HG03378 (cell line): Measurements from ENCODE around the gene UNC119B.
"Not testable (repeated sequence)": the region's sequence is repeated elsewhere in the genome, so short reads cannot be mapped to it uniquely, and the experiment has no call there.

Source experiments
- ATAC-seq: cut with Tn5 transposase; IDR thresholded peaks from one replicate; pipeline ENCODE4 v1.9.1; 2021; ENCODE audit warnings: mild to moderate bottlenecking, moderate library complexity; ENCODE audit not compliant: unreplicated experiment

The UNC119B gene

GRCh38 chr12:120718055-120718454 lies 7.8 kb downstream of the UNC119B start:
- no peak for ATAC-seq

DNA sequence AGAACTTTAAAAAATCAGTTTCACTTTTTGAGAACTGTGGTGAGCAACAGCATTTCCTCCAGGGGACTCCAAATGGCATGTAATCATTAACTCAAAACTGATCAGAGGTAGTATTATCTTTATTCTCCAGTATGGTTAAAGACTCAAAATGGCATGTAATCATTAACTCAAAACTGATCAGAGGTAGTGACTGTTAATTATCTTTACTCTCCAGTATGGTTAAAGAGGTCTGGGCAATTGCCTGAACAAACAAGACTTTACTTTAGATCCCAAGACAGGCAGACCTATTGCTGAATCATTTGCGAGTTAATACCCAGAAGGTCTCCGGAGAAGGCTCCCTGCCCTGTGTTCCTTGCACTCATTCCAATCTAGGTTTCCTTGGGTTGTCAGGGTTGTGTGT lies 8.8 kb downstream of the UNC119B start:
- ATAC-seq = no peak

GRCh38 chr12:120719496-120720233 lies 9.4 kb downstream of the UNC119B start:
- ATAC-seq = no peak

DNA sequence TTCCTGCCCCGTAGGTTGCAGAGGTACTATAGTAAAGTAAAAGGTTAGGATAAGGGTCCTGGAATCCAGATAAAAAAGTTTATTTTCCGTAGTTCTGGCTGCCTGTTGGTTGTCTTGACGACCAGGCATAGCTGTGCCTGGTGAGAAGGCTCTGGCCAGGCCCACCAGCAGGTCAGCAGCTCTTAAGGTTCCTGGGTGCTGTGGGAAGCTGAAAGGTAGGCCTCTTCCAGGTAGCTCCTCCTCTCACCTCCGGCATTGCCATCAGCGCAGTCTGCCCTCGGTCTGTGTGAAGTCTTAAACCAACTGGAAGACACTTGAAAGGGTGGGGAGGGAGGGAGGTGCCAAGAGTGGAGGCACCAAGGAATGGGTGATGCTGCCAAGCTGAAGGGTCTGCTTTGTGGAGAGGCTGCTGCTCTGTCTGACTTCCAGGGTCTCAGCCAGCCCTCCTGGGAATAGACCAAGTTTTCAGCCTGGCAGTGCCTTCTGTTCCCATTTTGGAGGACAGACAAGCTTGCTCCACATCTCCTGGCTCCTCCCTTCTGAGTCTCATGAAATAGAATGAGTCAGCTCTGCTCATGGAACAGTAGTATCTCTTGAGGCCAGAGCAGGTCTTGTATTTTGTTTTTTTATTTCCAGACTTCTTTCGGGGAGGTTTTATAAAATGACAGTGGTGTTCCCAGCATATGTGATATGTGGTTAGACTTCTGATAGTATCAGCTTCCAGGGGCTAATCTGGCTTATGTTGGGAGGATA lies 10.2 kb downstream of the UNC119B start:
- ATAC-seq = no peak

DNA sequence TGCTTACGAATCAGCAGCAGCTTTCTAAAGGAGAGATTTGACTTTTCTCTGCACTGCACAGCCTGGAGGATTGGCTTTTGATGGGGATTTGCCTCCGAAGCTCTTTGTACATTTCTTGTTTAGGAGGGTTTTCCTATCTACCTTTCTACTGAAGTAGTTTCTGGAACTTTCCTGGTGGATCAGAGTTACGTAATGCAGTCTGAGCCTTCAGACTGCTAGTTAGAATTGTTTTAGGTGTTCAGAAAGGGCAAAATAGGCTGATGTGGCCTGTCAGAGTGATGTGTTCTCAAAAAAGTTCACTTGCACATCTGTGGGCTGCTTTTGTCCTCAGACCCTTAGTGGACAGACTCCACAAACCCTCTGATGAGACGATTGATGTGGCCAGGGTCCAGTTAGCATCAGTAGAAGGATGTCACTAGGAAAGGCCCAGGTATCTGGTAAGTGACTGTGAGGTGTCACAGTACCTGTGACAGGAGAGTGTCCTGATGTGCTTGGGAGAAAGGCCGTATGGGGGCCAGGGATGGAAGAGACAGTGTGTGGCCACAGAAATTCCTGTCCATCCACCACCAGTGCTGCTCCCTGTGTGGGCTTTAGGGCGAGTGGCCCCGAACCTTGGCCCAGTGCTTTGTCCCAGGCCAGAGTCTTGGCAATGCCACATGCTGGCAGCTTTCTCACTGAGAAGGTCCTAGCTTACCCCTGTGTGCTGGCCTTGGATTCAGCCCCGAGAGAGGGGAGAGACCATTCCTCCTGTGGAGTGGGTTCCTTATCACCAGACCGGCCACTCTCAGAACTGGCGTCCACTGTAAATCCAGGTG lies 10.9 kb downstream of the UNC119B start:
- no peak for ATAC-seq

DNA sequence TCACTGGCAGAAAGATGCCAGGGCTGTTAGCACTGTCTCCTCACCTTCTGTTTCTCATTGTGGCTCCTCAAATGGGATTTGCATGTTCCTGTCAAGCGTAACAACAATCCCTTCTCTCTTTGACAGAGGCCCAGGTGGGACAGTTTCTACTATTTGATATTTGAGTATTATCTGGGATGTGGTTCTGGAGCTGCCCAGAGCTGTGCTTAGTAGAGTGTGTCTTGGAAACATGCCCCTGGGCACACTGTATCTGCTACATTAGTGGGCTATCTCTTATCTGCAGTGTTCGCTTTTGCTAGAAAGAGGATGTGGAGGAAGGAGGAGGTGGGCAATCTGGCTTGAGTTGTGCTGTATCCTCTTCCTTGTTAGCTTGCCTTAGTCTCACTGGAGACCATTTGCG lies 11.6 kb downstream of the UNC119B start:
- no peak for ATAC-seq

GRCh38 chr12:120722784-120723183 lies 12.5 kb downstream of the UNC119B start:
- ATAC-seq = no peak

DNA sequence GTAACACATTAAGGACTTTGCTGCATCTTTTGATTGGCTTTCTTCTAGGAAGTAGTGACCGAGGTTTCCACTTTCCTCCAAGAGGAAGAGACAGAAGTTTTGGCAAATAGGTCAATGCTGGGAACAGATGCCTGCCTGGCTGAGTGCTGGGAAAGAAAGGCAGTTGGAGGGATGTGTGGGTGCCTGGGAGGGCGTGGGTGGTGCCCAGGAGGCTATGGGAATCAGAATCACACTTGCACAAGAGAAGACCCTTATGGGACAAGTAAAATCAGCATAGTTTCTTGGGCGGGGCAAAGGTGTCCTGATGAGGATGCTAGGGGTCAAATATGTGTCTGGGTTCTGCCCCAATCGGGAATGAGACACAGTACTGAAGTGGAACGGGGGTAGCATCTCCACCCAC lies 14.5 kb downstream of the UNC119B start:
- ATAC-seq = no peak

DNA sequence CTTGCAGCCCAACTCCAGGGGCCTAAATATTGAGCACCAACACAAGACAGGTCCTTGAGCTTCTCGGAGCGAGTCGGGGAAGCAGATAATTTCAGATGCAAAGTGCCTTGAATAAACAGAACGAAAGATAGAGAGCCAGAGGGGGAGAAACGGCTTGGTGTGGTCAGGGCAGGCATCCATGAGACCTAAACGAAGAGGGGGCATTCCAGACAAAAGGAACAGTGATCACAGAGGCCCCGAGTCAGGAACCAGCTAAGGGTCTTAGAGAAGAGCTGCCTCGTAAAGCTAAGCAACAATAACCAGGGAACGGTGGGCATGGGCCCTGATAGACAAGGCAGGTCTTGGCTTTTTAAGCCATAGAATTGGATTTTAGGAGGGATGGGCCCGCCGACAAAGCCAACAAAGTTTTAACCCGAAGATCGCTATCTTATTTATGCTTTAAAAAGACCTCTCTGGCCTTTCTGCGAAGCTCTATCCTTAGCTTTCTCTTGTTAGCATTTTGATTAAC lies 14.9 kb downstream of the UNC119B start:
- ATAC-seq = no peak

DNA sequence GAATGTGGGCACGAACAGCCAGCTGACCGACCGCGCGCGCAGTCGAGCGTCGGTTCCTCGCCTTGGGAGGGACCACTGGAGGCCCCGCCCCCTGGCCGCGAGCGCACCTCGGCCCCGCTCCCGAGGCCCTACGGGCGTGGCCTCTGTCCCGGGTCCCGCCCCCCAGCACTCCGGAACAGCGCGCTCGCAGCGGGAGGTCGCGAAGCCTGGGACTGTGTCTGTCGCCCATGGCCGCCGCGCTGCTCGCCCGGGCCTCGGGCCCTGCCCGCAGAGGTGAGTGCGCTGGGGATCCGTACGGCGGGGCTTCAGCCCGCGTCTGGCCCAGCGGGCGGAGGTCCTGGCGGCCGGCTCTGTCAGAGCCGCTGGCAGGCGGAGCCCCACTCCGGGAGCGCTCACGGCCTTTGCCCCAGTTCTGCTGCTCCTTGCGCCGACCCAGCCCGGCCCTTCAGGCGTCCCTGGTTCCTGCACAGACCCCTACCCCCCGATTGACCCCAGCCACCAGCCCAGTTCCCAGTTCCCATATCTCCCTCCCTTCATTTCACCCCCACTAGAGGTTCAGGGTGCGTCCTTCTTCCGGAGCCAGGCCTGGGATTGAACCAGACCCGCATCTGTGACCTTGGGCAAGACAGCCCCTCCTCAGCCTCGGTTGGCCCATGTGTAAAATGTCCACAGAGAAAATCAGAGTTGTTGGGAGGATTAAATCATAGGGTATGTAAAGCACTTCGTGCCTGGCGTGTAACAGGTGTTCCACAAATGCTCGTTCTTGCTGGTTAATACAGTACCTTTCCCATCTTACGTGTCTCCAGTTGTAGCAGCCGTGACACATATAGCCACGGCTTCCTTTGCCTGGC lies 15.6 kb downstream of the UNC119B start, which contains the start of gene ACADS:
ACADS (plus strand) TSS at position 168 of the 851 bp plus-strand sequence; CDS start at position 228, 60 bp downstream.
- peak; percentile 66 for ATAC-seq

DNA sequence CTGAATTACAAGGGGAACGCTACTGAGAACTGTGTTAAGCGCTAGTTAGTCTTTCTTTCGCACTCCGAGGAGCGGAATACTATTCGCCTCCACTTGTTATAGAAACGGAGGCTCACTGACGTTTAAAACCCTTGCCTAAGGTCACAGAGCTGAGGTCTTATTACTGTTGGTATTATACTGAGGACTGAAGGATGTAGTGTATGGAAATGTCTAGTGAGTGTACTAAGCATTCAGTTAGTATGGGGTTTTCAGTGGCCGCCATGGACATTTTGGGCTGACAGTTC lies 16.2 kb downstream of the UNC119B start:
- ATAC-seq = no peak

DNA sequence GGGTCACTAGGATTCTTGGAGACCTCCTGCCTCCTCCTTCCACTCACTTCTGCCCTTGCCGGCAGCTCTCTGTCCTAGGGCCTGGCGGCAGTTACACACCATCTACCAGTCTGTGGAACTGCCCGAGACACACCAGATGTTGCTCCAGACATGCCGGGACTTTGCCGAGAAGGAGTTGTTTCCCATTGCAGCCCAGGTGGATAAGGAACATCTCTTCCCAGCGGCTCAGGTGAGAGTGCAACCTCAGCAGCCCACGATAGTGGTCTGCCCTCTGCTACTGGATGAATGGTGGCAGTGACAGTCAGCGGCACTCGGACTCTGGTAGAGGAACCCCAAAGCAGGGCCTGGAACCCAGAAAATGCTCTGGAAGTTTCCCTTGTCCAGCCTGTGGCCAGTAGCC lies 16.7 kb downstream of the UNC119B start:
- no peak for ATAC-seq

DNA sequence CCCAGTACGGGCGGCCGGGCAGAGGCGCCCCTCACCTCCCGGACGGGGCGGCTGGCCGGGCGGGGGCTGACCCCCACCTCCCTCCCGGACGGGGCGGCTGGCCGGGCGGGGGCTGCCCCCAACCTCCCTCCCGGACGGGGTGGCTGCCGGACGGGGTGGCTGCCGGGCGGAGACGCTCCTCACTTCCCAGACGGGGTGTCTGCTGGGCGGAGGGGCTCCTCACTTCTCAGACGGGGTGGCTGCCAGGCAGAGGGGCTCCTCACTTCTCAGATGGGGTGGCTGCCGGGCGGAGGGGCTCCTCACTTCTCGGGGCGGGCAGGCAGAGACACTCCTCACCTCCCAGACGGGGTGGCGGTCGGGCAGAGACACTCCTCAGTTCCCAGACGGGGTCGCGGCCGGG lies 21.9 kb downstream of the UNC119B start:
- ATAC-seq = not testable (repeated sequence)

DNA sequence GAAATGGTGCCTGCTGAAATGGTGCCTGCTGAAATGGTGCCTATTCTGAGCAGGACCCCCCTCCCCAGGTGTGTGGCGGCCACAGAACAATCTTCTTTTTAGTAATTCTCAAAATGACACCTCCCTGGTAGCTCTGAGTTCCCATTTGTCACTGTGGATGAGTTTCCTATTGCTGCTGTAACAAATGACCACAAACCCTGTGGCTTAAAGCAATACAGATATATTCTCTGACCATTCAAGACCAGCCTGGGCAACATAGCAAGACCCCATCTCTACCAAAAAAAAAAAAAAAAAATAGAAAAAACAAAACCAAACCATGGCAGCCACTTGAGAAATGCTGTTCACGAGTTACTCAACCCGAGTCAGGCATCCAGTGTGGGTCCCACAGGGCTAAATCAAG lies 23.3 kb downstream of the UNC119B start:
- no peak for ATAC-seq

DNA sequence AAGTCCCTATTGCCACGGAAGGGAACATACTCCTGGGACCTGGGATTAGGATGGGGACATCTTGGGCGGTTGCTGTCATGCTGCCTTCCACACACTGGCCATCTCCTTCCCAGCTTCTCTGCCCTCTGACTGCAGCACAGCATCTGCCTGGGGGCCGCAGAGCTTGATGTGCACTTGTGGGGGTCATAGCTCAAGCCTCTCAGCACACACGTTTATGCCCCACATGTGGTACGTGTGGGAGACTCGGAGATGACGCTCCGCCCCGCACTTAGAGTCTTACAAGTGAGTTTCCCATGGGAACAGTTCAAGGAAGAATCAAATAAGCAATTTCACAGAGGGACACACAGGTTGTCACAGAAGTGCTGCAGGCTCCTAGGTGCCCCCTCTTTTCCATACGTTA lies 24.0 kb downstream of the UNC119B start:
- ATAC-seq = no peak

GRCh38 chr12:120735181-120735580 lies 24.9 kb downstream of the UNC119B start:
- ATAC-seq = no peak

DNA sequence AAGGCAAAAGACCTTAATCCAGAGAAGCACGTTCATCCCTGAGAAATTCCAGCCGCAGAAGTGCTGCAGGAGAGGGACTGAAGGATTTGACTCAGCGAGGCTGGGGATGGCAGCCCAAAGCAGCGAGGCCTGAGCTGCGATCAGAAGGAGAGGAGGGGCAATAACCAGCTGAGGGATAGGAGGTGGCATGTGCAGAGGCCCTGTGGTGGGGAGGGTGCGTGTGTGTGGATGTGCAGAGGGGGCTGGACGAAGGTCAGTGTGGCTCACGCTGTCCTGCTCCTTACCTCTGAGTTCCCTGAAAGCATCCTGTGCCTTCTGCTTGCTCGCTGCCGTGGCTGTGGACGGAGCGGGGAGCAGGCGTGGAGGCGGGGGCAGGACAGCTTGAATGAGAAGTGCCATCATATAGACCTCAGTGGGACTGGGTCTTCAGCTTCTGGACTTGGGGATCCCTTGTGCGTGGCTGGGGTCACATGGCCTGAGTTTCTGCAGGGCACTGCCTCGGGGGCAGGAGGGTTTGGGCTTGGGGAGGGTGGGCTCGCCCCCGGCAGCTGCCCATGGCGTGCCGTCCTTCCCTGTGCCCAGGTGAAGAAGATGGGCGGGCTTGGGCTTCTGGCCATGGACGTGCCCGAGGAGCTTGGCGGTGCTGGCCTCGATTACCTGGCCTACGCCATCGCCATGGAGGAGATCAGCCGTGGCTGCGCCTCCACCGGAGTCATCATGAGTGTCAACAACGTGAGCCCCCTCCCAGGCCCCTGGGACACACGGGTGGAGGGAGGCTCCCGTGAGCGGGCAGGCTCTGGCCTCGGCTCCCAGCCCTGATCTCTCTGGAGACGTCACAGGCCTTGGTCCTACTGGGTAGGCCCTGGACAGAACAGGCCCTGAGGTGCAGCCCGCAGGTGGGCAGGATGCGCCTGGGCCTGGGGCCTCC lies 26.4 kb downstream of the UNC119B start:
- ATAC-seq = no peak

GRCh38 chr12:120737557-120738251 lies 27.4 kb downstream of the UNC119B start:
- no peak for ATAC-seq
